CD4-positive, alpha-beta T cell treated with Interleukin-15 for 4 hours (primary cell): ENCODE results near the gene RHD.
"Not testable (repeated sequence)": the region's sequence is repeated elsewhere in the genome, so short reads cannot be mapped to it uniquely, and the experiment has no call there.

Experiments
- DNase-seq: peaks from one replicate; pipeline ENCODE4 v3.0.0-alpha.2; 2020; ENCODE audit warnings: low spot score

Gene RHD

GRCh38 chr1:25308168-25308567, 35.9 kb downstream of the RHD start:
- DNase-seq, result not testable (repeated sequence)

GRCh38 chr1:25309085-25309484, 36.8 kb downstream of the RHD start:
- DNase-seq, result not testable (repeated sequence)

- DNase-seq, result not testable (repeated sequence)
Measured at GRCh38 chr1:25309486-25309885, 37.2 kb downstream of the RHD start.

GRCh38 chr1:25312806-25313470, 40.6 kb downstream of the RHD start:
- DNase-seq, result not testable (repeated sequence)

- not testable (repeated sequence) for DNase-seq
Measured at GRCh38 chr1:25320314-25320938, 48.1 kb downstream of the RHD start.

- not testable (repeated sequence) for DNase-seq
Measured at GRCh38 chr1:25322127-25322526, 49.8 kb downstream of the RHD start.

GRCh38 chr1:25324407-25324806, 52.1 kb downstream of the RHD start:
- DNase-seq, result not testable (repeated sequence)

GRCh38 chr1:25327864-25328790, 55.8 kb downstream of the RHD start:
- not testable (repeated sequence) for DNase-seq

GRCh38 chr1:25328791-25329185, 56.5 kb downstream of the RHD start:
- not testable (repeated sequence) for DNase-seq

GRCh38 chr1:25329336-25329735, 57.0 kb downstream of the RHD start:
- DNase-seq, result not testable (repeated sequence)

GRCh38 chr1:25329950-25330349, 57.6 kb downstream of the RHD start:
- peak; percentile 27 for DNase-seq

- not testable (repeated sequence) for DNase-seq
Measured at GRCh38 chr1:25336922-25337354, 64.6 kb downstream of the RHD start.

GRCh38 chr1:25337483-25338187, 65.3 kb downstream of the RHD start:
- not testable (repeated sequence) for DNase-seq

GRCh38 chr1:25338188-25338981, 66.1 kb downstream of the RHD start, which contains the start of gene TMEM50A:
Gene TMEM50A, plus strand, starts transcription at chr1:25338334. Its CDS starts 2,153 bp downstream, at chr1:25340487.
- peak; percentile 92 for DNase-seq

- no peak for DNase-seq
Measured at GRCh38 chr1:25338986-25339385, 66.7 kb downstream of the RHD start.

- DNase-seq, result no peak
Measured at GRCh38 chr1:25341746-25342145, 69.4 kb downstream of the RHD start.

- no peak for DNase-seq
Measured at GRCh38 chr1:25342846-25343245, 70.5 kb downstream of the RHD start.

GRCh38 chr1:25343872-25344271, 71.6 kb downstream of the RHD start:
- DNase-seq, result no peak

GRCh38 chr1:25347556-25347955, 75.2 kb downstream of the RHD start:
- DNase-seq, result no peak

GRCh38 chr1:25349606-25350005, 77.3 kb downstream of the RHD start:
- DNase-seq, result no peak

GRCh38 chr1:25355841-25356395, 83.6 kb downstream of the RHD start:
- DNase-seq, result no peak
